ENCODE results near the gene CLSTN2. TPM values are rescaled to one million over a fixed set of nuclear protein-coding genes. Genes with fewer than 3 reads are reported as not detected.

The CLSTN2 gene
- total and polyA plus RNA-seq, 12 donors = 0.67 to 17.8 (median 5.3) TPM

GRCh38 chr3:140614001-140614400 is 679.0 kb downstream of the CLSTN2 start:
- intact Hi-C loops (cut with DNase I) = no loop called here
- no peak for DNase-seq
- 83 to 93% (median 90%) methylated on average over 1 of the region's 1 CpG for WGBS, 4 donors
- Histone ChIP-seq H3K36me3 (replicated peaks in 1 of 2) (no peaks in the 10 kb centered on the region), H3K4me1 (replicated peaks in 1 of 2) (no peaks in the 10 kb centered on the region), H3K27me3 (no peaks in the 10 kb centered on the region), H3K27ac (no peak overlapping the region), H3K9me3 (replicated peaks in 1 of 3) (peaks cover 0 to 7% (median 0%) of the 10 kb centered on the region in 3 donors), H3K4me3 (no peak overlapping the region)
- no peak for TF ChIP-seq CTCF (IDR thresholded peaks at IDR 0.05)
- TF ChIP-seq POLR2A (IDR thresholded peaks at IDR 0.05) = no peak

- peaks cover 0 to 7% (median 0%) of the 10 kb centered on the region in 3 donors for H3K9me3 ChIP-seq (replicated peaks in 1 of 3)
- H3K4me3 ChIP-seq = no peak overlapping the region
- WGBS, 4 donors = 55 to 60% (median 58%) methylated on average over 2 of the region's 2 CpGs
- H3K4me1 ChIP-seq (replicated peaks in 1 of 2) = no peaks in the 10 kb centered on the region
- intact Hi-C loops (cut with DNase I) = no loop called here
- TF ChIP-seq POLR2A (IDR thresholded peaks at IDR 0.05) (no peak), CTCF (IDR thresholded peaks at IDR 0.05) (no peak)
- no peaks in the 10 kb centered on the region for H3K36me3 ChIP-seq (replicated peaks in 1 of 2)
- no peaks in the 10 kb centered on the region for H3K27me3 ChIP-seq
- no peak overlapping the region for H3K27ac ChIP-seq
- DNase-seq = no peak
Observed at GRCh38 chr3:140617135-140617534, 682.1 kb downstream of the CLSTN2 start.

DNA sequence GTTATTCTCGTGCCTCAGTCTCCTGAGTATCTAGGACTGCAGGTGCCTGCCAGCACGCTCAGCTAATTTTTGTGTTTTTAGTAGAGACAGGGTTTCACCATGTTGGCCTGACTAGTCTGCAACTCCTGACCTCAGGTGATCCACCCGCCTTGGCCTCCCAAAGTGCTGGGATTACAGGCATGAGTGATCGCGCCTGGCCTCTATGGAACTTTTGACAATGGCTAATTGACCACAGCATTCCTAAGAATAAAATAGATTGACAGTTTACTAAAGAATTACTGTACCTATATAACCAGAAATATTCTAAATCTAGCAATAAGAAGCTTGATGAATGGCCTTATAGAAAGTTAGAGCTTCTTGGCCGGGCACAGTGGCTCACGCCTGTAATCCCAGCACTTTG is 691.9 kb downstream of the CLSTN2 start:
- DNase-seq = no peak
- Histone ChIP-seq H3K4me1 (replicated peaks in 1 of 2) (no peaks in the 10 kb centered on the region), H3K9me3 (replicated peaks in 1 of 3) (no peaks in the 10 kb centered on the region), H3K27me3 (no peaks in the 10 kb centered on the region), H3K4me3 (no peak overlapping the region), H3K27ac (no peak overlapping the region), H3K36me3 (replicated peaks in 1 of 2) (no peaks in the 10 kb centered on the region)
- no peak for TF ChIP-seq CTCF (IDR thresholded peaks at IDR 0.05)
- TF ChIP-seq POLR2A (IDR thresholded peaks at IDR 0.05) = no peak
- whole genome bisulfite sequencing, 4 donors = 91 to 94% (median 92%) methylated on average over 7 of the region's 7 CpGs
- intact Hi-C loops (cut with DNase I) = no loop called here

Small RNA genes within 50 kb of the gene (small RNA-seq; reads per million reads assigned to genes)
- gene AC048346.1 = 0 reads per million in 2 donors
